Nucleus accumbens (tissue), 56 donors: Measurements from ENCODE around the gene ACSS1.

Experiments used
- DNase-seq, 56 donors: peaks; one replicate each; lab custom pipeline; 2025; lab: John Stamatoyannopoulos, UW

ACSS1 gene

GRCh38 chr20:25035921-25036320 is 22.0 kb downstream of the ACSS1 start:
- DNase-seq = peak in 1 of 56 donors; percentile 14

GRCh38 chr20:25033924-25034300 is 24.0 kb downstream of the ACSS1 start:
- DNase-seq = no peak

GRCh38 chr20:25033265-25033923 is 24.5 kb downstream of the ACSS1 start:
- DNase-seq = no peak

- peak; percentile 50 to 98 (median 93) for DNase-seq
Measured at GRCh38 chr20:25032478-25033264, 25.3 kb downstream of the ACSS1 start.

GRCh38 chr20:25032065-25032477 is 25.9 kb downstream of the ACSS1 start:
- DNase-seq = peak in 45 of 56 donors; percentile 31 to 84 (median 62)

- no peak for DNase-seq
Measured at GRCh38 chr20:25031241-25031640, 26.7 kb downstream of the ACSS1 start.

GRCh38 chr20:25030649-25031207 is 27.2 kb downstream of the ACSS1 start:
- DNase-seq = peak in 15 of 56 donors; percentile 12 to 48 (median 37)

- DNase-seq = peak in 16 of 56 donors; percentile 19 to 65 (median 39)
Measured at GRCh38 chr20:25030007-25030648, 27.8 kb downstream of the ACSS1 start.

- no peak for DNase-seq
Measured at GRCh38 chr20:25025986-25026605, 31.8 kb downstream of the ACSS1 start.

GRCh38 chr20:25025091-25025861 is 32.7 kb downstream of the ACSS1 start:
- DNase-seq = no peak

- no peak for DNase-seq
Measured at GRCh38 chr20:25024171-25024570, 33.8 kb downstream of the ACSS1 start.

GRCh38 chr20:25023356-25023755 is 34.6 kb downstream of the ACSS1 start:
- no peak for DNase-seq

GRCh38 chr20:25022680-25023079 is 35.3 kb downstream of the ACSS1 start:
- no peak for DNase-seq

- no peak for DNase-seq
Measured at GRCh38 chr20:25021336-25021735, 36.6 kb downstream of the ACSS1 start.

GRCh38 chr20:25020901-25021301 is 37.0 kb downstream of the ACSS1 start:
- DNase-seq = peak in 1 of 56 donors; percentile 16

- DNase-seq = no peak
Measured at GRCh38 chr20:25020345-25020744, 37.6 kb downstream of the ACSS1 start.

GRCh38 chr20:25019381-25020155 is 38.4 kb downstream of the ACSS1 start:
- DNase-seq = no peak

- DNase-seq = no peak
Measured at GRCh38 chr20:25018841-25019240, 39.1 kb downstream of the ACSS1 start.

GRCh38 chr20:25018425-25018824 is 39.5 kb downstream of the ACSS1 start:
- no peak for DNase-seq
